ENCODE results near the gene SLC38A10. TPM values are rescaled to one million over a fixed set of nuclear protein-coding genes. Genes with fewer than 3 reads are reported as not detected.

The SLC38A10 gene
- polyA plus RNA-seq, 1 donor from 2014 or later: 37.4 TPM

GRCh38 chr17:81231121-81231645, 63.9 kb downstream of the SLC38A10 start:
- Histone ChIP-seq H3K9me3 (ENCODE audit: low read length) (no peaks in the 10 kb centered on the region), H3K36me3 (ENCODE audit: insufficient read depth, low read length) (peaks cover 4% of the 10 kb centered on the region), H3K79me2 (replicated peaks; ENCODE audit: insufficient read depth, low read length) (no peaks in the 10 kb centered on the region), H3F3A (ENCODE audit: insufficient read depth, low read length, poor library complexity, severe bottlenecking) (no peaks in the 10 kb centered on the region), H3K27ac (ENCODE audit: low read length) (no peak overlapping the region), H3K9ac (ENCODE audit: low read length) (no peak overlapping the region), H2AFZ (ENCODE audit: low read depth, low read length) (no peak overlapping the region), H4K20me1 (ENCODE audit: insufficient read depth) (no peaks in the 10 kb centered on the region), H3K4me2 (ENCODE audit: low read length) (no peak overlapping the region), H3K9me2 (ENCODE audit: insufficient read depth, low read length) (no peaks in the 10 kb centered on the region), H3K27me3 (ENCODE audit: insufficient read depth, low read depth, low read length) (no peaks in the 10 kb centered on the region), H3K4me3 (ENCODE audit: low read length) (no peak overlapping the region)
- no peak for TF ChIP-seq SMC3 (conservative IDR thresholded peaks at IDR 0.05; ENCODE audit: poor library complexity)
- TF ChIP-seq POLR2AphosphoS5 (IDR thresholded peaks at IDR 0.05): no peak
- TF ChIP-seq RAD21 (conservative IDR thresholded peaks at IDR 0.05): no peak
- no peak for TF ChIP-seq EP300 (conservative IDR thresholded peaks at IDR 0.05; ENCODE audit: poor library complexity, severe bottlenecking)
- no peak for TF ChIP-seq TAF1 (IDR thresholded peaks at IDR 0.05; ENCODE audit: low read depth)
- no peak for TF ChIP-seq REST (IDR thresholded peaks at IDR 0.05; ENCODE audit: borderline replicate concordance)
- TF ChIP-seq EZH2 (IDR thresholded peaks at IDR 0.05; ENCODE audit: borderline replicate concordance, insufficient read depth, low read length, poor library complexity, severe bottlenecking): no peak

GRCh38 chr17:81230043-81230820, 64.9 kb downstream of the SLC38A10 start:
- Histone ChIP-seq H3K36me3 (ENCODE audit: insufficient read depth, low read length) (peaks cover 4% of the 10 kb centered on the region), H3K4me2 (ENCODE audit: low read length) (no peak overlapping the region), H3K9me3 (ENCODE audit: low read length) (no peaks in the 10 kb centered on the region), H3K27me3 (ENCODE audit: insufficient read depth, low read depth, low read length) (no peaks in the 10 kb centered on the region), H3K9me2 (ENCODE audit: insufficient read depth, low read length) (no peaks in the 10 kb centered on the region), H3K79me2 (replicated peaks; ENCODE audit: insufficient read depth, low read length) (no peaks in the 10 kb centered on the region), H3K27ac (ENCODE audit: low read length) (no peak overlapping the region), H2AFZ (ENCODE audit: low read depth, low read length) (no peak overlapping the region), H3K9ac (ENCODE audit: low read length) (no peak overlapping the region), H3K4me3 (ENCODE audit: low read length) (no peak overlapping the region), H4K20me1 (ENCODE audit: insufficient read depth) (no peaks in the 10 kb centered on the region), H3F3A (ENCODE audit: insufficient read depth, low read length, poor library complexity, severe bottlenecking) (no peaks in the 10 kb centered on the region)
- no peak for TF ChIP-seq REST (IDR thresholded peaks at IDR 0.05; ENCODE audit: borderline replicate concordance)
- no peak for TF ChIP-seq EZH2 (IDR thresholded peaks at IDR 0.05; ENCODE audit: borderline replicate concordance, insufficient read depth, low read length, poor library complexity, severe bottlenecking)
- no peak for TF ChIP-seq POLR2AphosphoS5 (IDR thresholded peaks at IDR 0.05)
- no peak for TF ChIP-seq MXI1 (conservative IDR thresholded peaks at IDR 0.05; ENCODE audit: poor library complexity, severe bottlenecking)
- no peak for TF ChIP-seq EP300 (conservative IDR thresholded peaks at IDR 0.05; ENCODE audit: poor library complexity, severe bottlenecking)
- TF ChIP-seq TAF1 (IDR thresholded peaks at IDR 0.05; ENCODE audit: low read depth): no peak
- no peak for TF ChIP-seq RAD21 (conservative IDR thresholded peaks at IDR 0.05)
- no peak for TF ChIP-seq SMC3 (conservative IDR thresholded peaks at IDR 0.05; ENCODE audit: poor library complexity)
- no peak for TF ChIP-seq CTCF (IDR thresholded peaks at IDR 0.05; ENCODE audit: poor library complexity, severe bottlenecking)
